Endothelial cell of umbilical vein (primary cell): ENCODE data around the gene LRRC17.
"Not testable (repeated sequence)": the region's sequence is repeated elsewhere in the genome, so short reads cannot be mapped to it uniquely, and the experiment has no call there.

Experiments
- EZH2 ChIP-seq: IDR thresholded peaks from 2 replicates; pipeline ENCODE4 v1.6.1; 2012; ENCODE audit warnings: borderline replicate concordance, low read depth, mild to moderate bottlenecking, moderate library complexity, low read length, inconsistent platforms; ENCODE audit not compliant: severe bottlenecking
- FOS ChIP-seq: IDR thresholded peaks from 2 replicates; pipeline ENCODE4 v1.6.1; 2011; ENCODE audit warnings: mild to moderate bottlenecking, low read length, moderate library complexity, borderline replicate concordance; ENCODE audit not compliant: insufficient read depth
- JUN ChIP-seq: IDR thresholded peaks from 2 replicates; pipeline ENCODE4 v1.6.1; 2011; ENCODE audit warnings: borderline replicate concordance, low read depth; ENCODE audit not compliant: insufficient read length, insufficient read depth
- POLR2AphosphoS5 ChIP-seq: IDR thresholded peaks from 2 replicates; pipeline ENCODE4 v1.6.1; 2012; ENCODE audit warnings: low read depth, mild to moderate bottlenecking, control low read depth, low read length, moderate library complexity; ENCODE audit not compliant: insufficient read depth
- TF ChIP-seq, protein P1 (sequence below), 2 donors: IDR thresholded peaks; 1 replicate in 1 of 2; 2 replicates in 1 of 2; pipeline ENCODE4 v1.5.1; 2011; ENCODE audit warnings: low read length in 2 of 2, mild to moderate bottlenecking in 2 of 2, moderate library complexity in 2 of 2, control low read depth in 1 of 2, inconsistent platforms in 1 of 2, low read depth in 1 of 2; ENCODE audit not compliant: insufficient read depth in 1 of 2; ENCODE audit errors: extremely low read depth in 1 of 2
- TF ChIP-seq, protein P2 (sequence below): IDR thresholded peaks from 2 replicates; pipeline ENCODE4 v1.6.1; 2011; ENCODE audit not compliant: insufficient read depth, insufficient read length

DNA sequence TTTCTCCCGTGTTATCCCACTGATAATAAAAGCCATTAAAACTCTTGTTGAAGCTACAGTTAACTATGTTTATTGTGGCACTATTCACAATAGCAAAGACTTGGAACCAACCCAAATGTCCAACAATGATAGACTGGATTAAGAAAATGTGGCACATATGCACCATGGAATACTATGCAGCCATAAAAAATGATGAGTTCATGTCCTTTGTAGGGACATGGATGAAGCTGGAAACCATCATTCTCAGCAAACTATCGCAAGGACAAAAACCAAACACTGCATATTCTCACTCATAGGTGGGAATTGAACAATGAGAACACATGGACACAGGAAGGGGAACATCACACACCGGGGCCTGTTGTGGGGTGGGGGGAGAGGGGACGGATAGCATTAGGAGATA lies 64.8 kb downstream of the LRRC17 start:
- TF ChIP-seq, protein P1, sequence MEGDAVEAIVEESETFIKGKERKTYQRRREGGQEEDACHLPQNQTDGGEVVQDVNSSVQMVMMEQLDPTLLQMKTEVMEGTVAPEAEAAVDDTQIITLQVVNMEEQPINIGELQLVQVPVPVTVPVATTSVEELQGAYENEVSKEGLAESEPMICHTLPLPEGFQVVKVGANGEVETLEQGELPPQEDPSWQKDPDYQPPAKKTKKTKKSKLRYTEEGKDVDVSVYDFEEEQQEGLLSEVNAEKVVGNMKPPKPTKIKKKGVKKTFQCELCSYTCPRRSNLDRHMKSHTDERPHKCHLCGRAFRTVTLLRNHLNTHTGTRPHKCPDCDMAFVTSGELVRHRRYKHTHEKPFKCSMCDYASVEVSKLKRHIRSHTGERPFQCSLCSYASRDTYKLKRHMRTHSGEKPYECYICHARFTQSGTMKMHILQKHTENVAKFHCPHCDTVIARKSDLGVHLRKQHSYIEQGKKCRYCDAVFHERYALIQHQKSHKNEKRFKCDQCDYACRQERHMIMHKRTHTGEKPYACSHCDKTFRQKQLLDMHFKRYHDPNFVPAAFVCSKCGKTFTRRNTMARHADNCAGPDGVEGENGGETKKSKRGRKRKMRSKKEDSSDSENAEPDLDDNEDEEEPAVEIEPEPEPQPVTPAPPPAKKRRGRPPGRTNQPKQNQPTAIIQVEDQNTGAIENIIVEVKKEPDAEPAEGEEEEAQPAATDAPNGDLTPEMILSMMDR (IDR thresholded peaks at IDR 0.05; ENCODE audit: extremely low read depth in 1 of 2, insufficient read depth in 1 of 2, low read depth in 1 of 2, low read length in 2 of 2): not testable (repeated sequence)
- TF ChIP-seq, protein P2, sequence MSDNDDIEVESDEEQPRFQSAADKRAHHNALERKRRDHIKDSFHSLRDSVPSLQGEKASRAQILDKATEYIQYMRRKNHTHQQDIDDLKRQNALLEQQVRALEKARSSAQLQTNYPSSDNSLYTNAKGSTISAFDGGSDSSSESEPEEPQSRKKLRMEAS: not testable (repeated sequence)
- TF ChIP-seq FOS, JUN, EZH2, POLR2AphosphoS5: not testable (repeated sequence)
